ENCODE data around the gene IGFL1.
"Not testable (repeated sequence)": the region's sequence is repeated elsewhere in the genome, so short reads cannot be mapped to it uniquely, and the experiment has no call there.

IGFL1 gene

DNA sequence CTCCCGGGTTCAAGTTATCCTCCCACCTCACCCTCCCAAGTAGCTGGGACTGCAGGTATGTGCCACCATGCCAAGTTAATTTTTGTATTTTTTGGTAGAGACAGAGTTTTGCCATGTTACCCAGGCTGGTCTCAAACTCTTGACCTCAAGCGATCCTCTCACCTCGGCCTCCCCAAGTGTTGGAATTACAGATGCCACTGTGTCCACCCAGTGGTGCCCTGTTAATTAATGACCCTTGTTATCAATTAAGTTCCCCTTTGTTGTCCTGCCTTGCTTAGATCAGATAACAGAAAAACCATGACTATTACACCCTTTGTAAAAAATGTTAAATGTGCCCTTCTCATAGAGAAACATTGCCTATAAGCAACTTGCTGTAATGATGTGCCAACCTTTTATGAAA lies 34.4 kb upstream of the IGFL1 start:
- Mint-ChIP-seq H3K4me1 (ENCODE audit: low read depth) (peaks cover 28% of the 10 kb centered on the region), H3K27me3 (peaks cover 21% of the 10 kb centered on the region), H3K4me3 (no peak overlapping the region), H3K9me3 (no peaks in the 10 kb centered on the region), H3K36me3 (ENCODE audit: low read depth) (no peaks in the 10 kb centered on the region), H3K27ac (no peak overlapping the region)
- intact Hi-C loops (cut with micrococcal nuclease), result no loop called here

DNA sequence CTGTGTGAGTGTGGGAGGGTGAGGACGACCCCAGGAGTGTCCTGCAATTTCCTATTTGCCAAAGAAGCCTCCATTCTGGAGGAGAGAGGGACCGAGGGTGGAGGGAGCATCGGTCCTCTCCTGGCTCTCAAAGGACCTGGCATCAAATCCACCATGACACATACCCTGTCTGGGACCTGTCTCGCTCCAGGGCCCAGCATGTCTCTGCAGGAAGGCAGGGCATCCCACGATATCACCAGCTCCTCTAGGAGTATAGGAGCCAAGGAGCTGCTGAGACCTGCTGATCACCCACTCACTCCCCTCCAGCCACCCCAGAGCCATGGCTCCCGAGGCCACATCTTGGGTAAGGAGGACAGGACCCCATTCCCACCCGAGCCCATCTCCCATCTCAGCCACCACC lies 33.6 kb upstream of the IGFL1 start:
- H3K27ac Mint-ChIP-seq; H3K36me3 Mint-ChIP-seq (ENCODE audit: low read depth); H3K9me3 Mint-ChIP-seq; H3K4me3 Mint-ChIP-seq; intact Hi-C loops (cut with micrococcal nuclease): not testable (repeated sequence)
- peaks cover 23% of the 10 kb centered on the region for H3K4me1 Mint-ChIP-seq (ENCODE audit: low read depth)
- H3K27me3 Mint-ChIP-seq, result peaks cover 20% of the 10 kb centered on the region

DNA sequence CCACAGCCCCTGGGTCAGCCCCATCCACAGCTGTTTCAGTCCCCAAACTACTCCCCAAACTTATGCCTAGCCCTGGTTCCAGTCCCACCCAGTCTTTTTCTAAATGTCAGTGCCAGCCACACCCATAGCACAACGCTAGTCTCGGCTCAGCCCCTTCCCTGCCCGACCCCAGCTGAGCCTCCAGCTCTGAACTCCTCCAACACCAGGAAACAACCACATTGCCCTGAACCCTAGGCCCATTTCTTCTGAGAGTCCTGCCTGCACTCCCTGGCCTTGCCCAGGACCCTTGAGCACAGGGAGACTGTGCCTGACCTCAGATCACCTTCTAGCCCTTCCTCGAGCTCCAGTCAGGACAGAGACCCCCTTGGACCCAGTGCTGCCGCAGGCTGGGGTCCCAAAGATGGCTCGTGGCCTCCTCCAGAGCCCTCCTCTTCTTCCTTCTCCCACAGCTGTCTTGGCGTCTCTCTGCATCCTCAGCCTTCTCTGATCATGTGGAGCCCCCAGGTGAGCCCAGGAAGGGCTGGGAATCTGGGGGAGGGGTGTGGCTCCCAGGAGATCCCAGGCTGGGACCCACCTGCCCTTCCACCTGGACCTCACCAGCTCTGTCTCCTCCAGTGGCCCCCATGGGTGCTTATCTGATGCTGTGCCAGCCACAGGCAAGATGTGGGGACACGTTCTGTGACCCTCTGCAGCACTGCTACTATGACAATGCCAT lies 33.0 kb upstream of the IGFL1 start:
- Mint-ChIP-seq H3K36me3 (ENCODE audit: low read depth) (no peaks in the 10 kb centered on the region), H3K27ac (no peak overlapping the region), H3K9me3 (no peaks in the 10 kb centered on the region), H3K27me3 (peaks cover 24% of the 10 kb centered on the region), H3K4me3 (no peak overlapping the region), H3K4me1 (ENCODE audit: low read depth) (peaks cover 18% of the 10 kb centered on the region)
- intact Hi-C loops (cut with micrococcal nuclease), result no loop called here

DNA sequence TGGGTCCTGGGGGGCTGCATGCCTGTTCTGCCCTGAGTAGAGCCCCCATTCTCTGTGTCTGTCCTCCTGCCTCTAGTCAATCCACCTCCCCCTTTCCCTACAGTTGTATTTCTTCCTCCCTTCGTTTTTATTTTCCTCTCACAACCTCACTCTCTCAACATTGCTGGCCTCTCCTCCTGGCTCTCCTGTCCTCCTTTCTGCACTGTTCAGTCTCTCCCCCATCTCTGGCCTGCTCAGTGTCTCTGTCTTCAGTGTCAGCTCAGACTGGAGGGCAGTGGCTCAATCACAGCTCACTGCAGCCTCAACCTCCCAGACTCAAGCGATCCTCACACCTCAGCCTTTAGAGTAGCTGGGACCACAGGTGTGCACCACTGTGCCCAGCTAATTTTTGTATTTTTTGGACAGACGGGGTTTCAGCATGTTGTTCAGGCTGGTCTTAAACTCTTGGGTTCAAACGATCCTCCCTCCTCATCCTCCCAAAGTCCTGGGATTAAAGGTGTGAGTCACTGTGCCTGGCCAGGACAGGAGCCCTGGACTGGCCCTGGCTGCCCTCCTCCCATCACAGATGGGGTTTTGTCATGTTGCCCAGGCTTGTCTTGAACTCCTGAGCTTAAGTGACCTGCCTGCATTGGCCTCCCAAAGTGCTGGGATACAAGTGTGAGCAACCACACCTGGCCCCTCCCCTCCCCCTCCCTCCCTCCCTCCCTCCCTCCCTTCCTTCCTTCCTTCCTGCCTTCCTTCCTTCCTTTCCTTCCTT lies 32.0 kb upstream of the IGFL1 start:
- H3K27ac Mint-ChIP-seq, result no peak overlapping the region
- H3K36me3 Mint-ChIP-seq (ENCODE audit: low read depth), result no peaks in the 10 kb centered on the region
- H3K9me3 Mint-ChIP-seq, result no peaks in the 10 kb centered on the region
- peaks cover 33% of the 10 kb centered on the region for H3K27me3 Mint-ChIP-seq
- H3K4me1 Mint-ChIP-seq (ENCODE audit: low read depth), result peaks cover 13% of the 10 kb centered on the region
- no peak overlapping the region for H3K4me3 Mint-ChIP-seq
- intact Hi-C loops (cut with micrococcal nuclease), result no loop called here

DNA sequence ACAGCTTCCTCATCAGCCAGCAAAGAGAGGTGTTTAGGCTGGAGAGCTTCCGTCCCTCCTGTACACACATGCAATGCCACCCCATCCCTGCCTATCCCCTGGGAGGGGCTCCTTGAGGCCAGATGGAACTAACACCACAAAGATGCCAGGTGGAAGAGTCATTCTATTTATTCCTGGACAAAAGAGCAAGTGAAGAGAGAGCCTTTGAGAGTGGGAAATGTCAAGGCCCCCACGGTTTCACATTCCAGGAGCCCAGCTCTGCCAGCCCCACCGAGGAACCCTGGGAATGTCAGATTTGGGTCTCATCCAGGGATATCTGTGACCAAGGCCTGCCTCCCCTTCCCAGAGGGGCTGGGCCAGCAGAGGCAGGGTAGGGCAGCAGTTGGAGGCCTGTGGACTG lies 30.8 kb upstream of the IGFL1 start:
- H3K27me3 Mint-ChIP-seq, result peaks cover 40% of the 10 kb centered on the region

DNA sequence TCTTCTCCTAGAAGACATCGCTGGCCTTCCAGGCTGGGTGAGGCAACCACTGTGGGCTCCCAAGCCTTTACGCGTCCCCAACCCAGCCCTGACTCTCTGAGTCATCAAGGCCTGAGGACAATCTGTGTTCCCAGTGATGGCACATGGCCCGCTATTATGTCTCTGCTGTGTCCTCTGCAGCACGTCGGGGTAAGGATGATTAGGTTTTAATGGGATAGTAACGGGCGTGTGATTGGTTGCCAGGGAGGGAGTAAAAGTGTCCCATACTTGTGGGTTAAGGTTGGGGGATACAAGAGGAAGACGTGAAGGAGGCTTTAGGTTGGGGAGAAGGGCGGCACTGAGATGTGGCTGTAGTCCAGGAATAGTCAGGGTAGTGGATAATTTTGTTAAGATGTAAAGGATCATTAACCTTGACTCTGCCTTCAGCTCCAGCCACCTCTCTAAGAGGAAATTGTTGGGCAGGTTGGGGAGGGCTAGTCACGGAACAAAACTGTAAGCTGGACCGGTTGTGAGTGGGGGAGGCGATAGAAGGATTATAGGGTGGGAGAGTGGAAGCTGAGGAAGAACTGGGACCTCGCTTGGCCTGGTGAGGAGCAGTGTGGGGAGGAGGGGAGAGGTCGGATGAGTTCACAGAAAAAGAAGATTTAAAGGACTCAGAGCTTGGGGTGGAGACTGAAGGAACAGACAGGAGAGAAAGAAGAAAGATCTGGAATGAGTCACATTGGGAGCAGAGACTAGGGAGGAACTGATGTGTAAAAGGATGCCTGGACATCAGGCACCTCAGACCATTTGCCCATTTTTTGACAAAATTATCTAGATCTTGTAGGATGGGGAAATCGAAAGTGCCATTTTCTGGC lies 27.9 kb upstream of the IGFL1 start:
- H3K27ac Mint-ChIP-seq, result no peak overlapping the region
- H3K9me3 Mint-ChIP-seq, result no peaks in the 10 kb centered on the region
- H3K36me3 Mint-ChIP-seq (ENCODE audit: low read depth), result no peaks in the 10 kb centered on the region
- intact Hi-C loops (cut with micrococcal nuclease), result no loop called here
- peaks cover 35% of the 10 kb centered on the region for H3K27me3 Mint-ChIP-seq
- no peak overlapping the region for H3K4me3 Mint-ChIP-seq
- no peaks in the 10 kb centered on the region for H3K4me1 Mint-ChIP-seq (ENCODE audit: low read depth)

More for the DNA sequence above, 30.8 kb upstream of the IGFL1 start:
- Mint-ChIP-seq H3K27ac (no peak overlapping the region), H3K4me3 (no peak overlapping the region), H3K4me1 (ENCODE audit: low read depth) (peaks cover 2% of the 10 kb centered on the region), H3K9me3 (no peaks in the 10 kb centered on the region), H3K36me3 (ENCODE audit: low read depth) (no peaks in the 10 kb centered on the region)
- intact Hi-C loops (cut with micrococcal nuclease), result no loop called here

DNA sequence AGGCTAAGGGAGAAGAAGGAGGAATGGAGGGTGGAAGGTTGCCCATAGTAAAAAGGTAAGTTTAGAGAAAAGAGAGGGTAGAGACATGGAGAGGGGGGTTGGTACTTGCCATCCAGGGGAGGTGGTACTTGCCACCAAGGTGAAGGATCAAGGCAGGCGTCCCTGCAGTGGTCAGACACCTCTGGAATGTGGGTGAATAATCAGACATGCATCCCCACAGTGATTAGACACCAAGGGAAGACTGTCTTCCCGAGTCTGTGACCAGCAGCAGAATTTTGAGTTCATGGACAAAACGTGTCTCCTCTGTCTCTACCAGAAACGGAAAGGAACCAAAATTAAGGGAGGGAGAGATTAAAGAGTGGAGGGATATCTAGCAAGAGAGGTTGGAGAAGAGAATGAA lies 27.1 kb upstream of the IGFL1 start:
- H3K36me3 Mint-ChIP-seq (ENCODE audit: low read depth), result no peaks in the 10 kb centered on the region
- intact Hi-C loops (cut with micrococcal nuclease), result no loop called here
- no peaks in the 10 kb centered on the region for H3K4me1 Mint-ChIP-seq (ENCODE audit: low read depth)
- H3K9me3 Mint-ChIP-seq, result no peaks in the 10 kb centered on the region
- no peak overlapping the region for H3K27ac Mint-ChIP-seq
- H3K27me3 Mint-ChIP-seq, result peaks cover 30% of the 10 kb centered on the region
- H3K4me3 Mint-ChIP-seq, result no peak overlapping the region

DNA sequence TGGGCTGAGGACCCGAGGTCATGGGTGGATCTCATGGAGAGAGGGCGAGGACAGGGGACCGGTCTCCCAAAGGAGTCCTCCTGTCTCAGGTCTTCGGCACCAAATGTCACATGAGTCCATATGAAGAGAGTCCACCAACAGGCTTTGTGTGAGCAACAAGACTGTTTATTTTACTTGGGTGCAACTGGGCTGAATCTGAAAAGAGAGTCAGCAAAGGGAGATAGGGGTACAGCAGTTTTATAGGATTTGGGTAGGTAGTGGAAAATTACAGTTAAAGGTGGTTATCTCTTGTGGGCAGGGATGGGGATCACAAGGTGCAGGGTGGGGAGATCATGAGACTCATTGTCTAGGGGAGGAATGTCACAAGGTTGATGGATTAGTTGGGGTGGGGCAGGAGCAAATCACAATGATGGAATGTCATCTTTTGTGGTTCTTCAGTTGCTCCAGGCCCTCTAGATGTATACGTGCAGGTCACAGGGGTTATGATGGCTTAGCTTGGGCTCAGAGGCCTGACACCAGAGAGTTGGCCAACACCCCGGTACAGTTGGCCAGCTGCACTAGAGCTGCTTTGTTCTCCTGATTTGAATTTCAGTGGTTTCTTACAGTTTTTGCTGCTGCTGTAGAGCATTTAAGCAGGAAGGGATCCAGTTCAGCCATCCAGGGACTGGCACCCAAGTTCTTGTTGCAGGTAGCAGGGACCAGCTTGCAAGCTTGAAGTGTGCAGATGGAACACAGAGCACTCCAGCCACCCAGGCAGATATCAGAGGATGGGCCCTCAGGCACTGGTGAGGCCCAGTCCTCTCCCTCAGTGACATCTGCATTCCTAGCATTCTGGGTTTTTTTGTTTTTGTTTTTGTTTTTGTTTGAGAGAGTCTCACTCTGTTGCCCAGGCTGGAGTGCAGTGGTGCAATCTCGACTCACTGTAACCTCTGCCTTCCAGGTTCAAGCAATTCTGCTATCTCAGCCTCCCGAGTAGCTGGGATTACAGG lies 26.4 kb upstream of the IGFL1 start:
- Mint-ChIP-seq H3K9me3 (no peaks in the 10 kb centered on the region), H3K27me3 (peaks cover 31% of the 10 kb centered on the region), H3K4me3 (no peak overlapping the region), H3K27ac (no peak overlapping the region), H3K4me1 (ENCODE audit: low read depth) (no peaks in the 10 kb centered on the region), H3K36me3 (ENCODE audit: low read depth) (no peaks in the 10 kb centered on the region)
- intact Hi-C loops (cut with micrococcal nuclease), result no loop called here

DNA sequence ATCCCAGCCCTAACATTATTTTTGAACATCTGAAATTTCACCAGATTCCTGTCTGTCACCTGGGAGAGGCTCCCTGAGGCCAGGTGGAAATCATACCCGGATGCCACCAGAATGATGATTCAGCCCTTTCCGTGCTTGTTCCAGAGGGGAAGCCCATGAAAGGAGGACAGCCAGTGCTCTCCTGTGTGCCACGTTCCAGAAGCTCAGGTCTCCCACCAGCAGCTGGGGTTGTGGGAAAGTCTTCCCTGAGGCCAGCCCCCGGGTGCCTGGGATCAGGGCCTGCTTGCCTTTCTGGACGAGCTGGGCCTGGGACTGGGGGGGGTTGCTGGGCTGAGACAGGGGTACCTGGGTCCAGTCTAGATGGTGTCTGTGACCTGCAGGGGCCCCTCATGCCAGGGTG lies 25.5 kb upstream of the IGFL1 start:
- Mint-ChIP-seq H3K4me1 (ENCODE audit: low read depth) (peaks cover 5% of the 10 kb centered on the region), H3K9me3 (no peaks in the 10 kb centered on the region), H3K27ac (no peak overlapping the region), H3K27me3 (peaks cover 35% of the 10 kb centered on the region), H3K36me3 (ENCODE audit: low read depth) (no peaks in the 10 kb centered on the region), H3K4me3 (no peak overlapping the region)
- intact Hi-C loops (cut with micrococcal nuclease), result no loop called here

DNA sequence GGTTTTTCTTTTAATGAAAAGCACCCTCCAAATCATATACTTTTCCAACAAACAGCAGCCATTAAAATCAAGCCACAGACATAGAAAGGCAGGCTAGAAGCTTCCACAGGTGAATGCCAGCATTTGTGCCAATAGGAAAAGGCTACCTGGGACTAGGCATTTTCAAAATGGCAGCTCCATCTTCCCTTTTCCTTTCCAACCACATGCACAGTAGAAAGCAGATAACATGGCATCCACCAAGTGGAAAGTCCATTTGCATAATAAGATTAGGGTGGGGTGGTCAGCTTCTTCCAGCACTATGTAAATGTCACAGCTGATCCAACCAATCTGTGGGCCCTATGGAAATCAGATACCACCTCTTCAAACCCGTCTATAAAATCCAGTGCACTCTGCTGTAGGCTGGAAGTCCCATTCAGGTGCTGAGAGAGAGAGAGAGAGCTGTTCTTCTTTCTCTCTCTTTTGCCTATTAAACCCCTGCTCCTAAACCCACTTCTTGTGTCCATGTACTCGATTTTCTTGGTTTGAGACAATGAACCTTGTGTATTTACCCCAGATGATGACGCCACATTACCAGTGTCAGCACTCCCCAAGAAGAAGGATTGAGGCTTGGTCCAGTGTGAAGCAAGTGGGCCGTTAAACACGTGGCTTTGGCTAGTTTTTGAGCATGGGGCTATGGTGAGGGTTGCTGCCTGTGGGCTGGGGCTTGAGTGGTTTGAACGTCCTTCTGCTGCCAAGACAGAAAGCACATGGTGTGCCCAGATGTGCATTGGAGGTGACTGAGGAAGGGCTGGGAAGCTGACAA lies 24.2 kb upstream of the IGFL1 start:
- H3K27me3 Mint-ChIP-seq, result peaks cover 32% of the 10 kb centered on the region
- H3K4me3 Mint-ChIP-seq, result no peak overlapping the region
- H3K27ac Mint-ChIP-seq, result no peak overlapping the region
- H3K9me3 Mint-ChIP-seq, result no peaks in the 10 kb centered on the region
- intact Hi-C loops (cut with micrococcal nuclease), result no loop called here
- H3K36me3 Mint-ChIP-seq (ENCODE audit: low read depth), result no peaks in the 10 kb centered on the region
- peaks cover 17% of the 10 kb centered on the region for H3K4me1 Mint-ChIP-seq (ENCODE audit: low read depth)

DNA sequence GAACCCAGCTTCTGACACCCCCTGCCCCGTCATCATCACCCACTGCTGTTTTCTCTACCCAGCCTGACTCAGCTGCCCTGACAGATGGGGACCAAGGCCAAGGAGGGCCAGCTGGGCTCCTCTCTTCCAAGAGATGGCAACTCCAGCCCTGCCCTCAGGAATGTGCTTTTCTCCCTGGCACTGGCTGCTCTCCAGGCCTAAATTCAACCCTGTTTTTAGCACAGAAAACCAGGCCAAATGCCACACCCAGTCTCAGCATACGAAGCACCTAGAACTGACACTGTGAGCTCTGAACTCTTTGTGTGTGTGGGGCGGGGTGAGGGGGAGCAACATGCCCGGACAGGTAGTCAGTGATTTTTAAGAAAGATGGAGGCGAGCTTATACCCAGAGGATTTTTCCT lies 23.4 kb upstream of the IGFL1 start:
- Mint-ChIP-seq H3K27ac (no peak overlapping the region), H3K36me3 (ENCODE audit: low read depth) (no peaks in the 10 kb centered on the region), H3K4me3 (no peak overlapping the region)

DNA sequence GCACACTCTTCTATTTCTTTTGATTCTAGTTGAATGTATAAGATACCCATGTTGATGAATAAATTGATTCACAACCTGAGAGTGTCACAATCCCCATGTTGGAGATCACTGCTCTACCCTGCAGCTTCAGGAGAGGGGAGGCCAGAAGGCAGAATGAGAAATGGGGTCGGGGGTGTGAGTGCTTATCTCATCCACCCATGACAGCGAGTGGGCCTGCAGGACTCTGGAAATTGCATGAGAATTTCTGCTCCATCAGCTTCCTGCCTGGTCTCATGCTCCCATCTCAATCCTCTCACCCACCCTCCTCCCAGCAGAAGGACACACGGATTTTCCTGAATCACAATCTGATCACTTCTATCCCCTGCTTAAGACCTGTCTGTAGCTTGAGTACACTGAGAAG lies 22.9 kb upstream of the IGFL1 start:
- Mint-ChIP-seq H3K27me3 (peaks cover 26% of the 10 kb centered on the region), H3K36me3 (ENCODE audit: low read depth) (no peaks in the 10 kb centered on the region), H3K4me3 (no peak overlapping the region), H3K27ac (no peak overlapping the region), H3K4me1 (ENCODE audit: low read depth) (peaks cover 17% of the 10 kb centered on the region), H3K9me3 (no peaks in the 10 kb centered on the region)
- intact Hi-C loops (cut with micrococcal nuclease), result no loop called here

More for the DNA sequence above, 23.4 kb upstream of the IGFL1 start:
- intact Hi-C loops (cut with micrococcal nuclease), result no loop called here
- Mint-ChIP-seq H3K4me1 (ENCODE audit: low read depth) (peaks cover 17% of the 10 kb centered on the region), H3K9me3 (no peaks in the 10 kb centered on the region), H3K27me3 (peaks cover 31% of the 10 kb centered on the region)

DNA sequence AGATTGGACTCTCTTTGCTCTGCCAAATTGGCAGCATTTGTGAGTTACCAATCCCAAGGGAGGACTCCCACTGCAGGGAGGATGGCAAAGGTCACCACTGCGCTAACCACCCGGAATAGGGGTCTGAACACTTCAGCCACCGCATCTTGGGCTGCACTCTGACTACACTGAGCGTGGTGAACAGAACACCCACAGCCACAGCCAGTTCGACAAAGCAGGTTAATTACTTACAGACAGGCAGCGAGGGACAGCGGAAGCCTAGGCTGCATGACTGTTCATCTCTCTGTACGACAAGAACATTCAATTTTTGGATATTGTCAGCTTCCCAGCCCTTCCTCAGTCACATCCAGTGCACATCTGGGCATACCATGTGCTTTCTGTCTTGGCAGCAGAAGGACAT lies 21.7 kb upstream of the IGFL1 start:
- H3K4me3 Mint-ChIP-seq; H3K9me3 Mint-ChIP-seq; H3K36me3 Mint-ChIP-seq (ENCODE audit: low read depth); intact Hi-C loops (cut with micrococcal nuclease); H3K27ac Mint-ChIP-seq: not testable (repeated sequence)
- peaks cover 17% of the 10 kb centered on the region for H3K27me3 Mint-ChIP-seq
- H3K4me1 Mint-ChIP-seq (ENCODE audit: low read depth), result peaks cover 17% of the 10 kb centered on the region

Measured in dendritic cell treated with granulocyte-macrophage colony-stimulating factor and Interleukin-4, amounts not matched to agents 40 ng/mL and 50 ng/mL, for 4 days (primary cell).